SIG-M5 treated with dmso at 0.1 percent for 504 hours (cell line): ENCODE data around the gene RCSD1.
"Not testable (repeated sequence)": the region's sequence is repeated elsewhere in the genome, so short reads cannot be mapped to it uniquely, and the experiment has no call there.

Experiments
- DNase-seq: peaks from one replicate; lab custom pipeline; 2025; ENCODE audit not compliant: unreplicated experiment; lab: John Stamatoyannopoulos, UW

Gene RCSD1

GRCh38 chr1:167734841-167735240 lies 104.8 kb downstream of the RCSD1 start:
- DNase-seq: no peak

- no peak for DNase-seq
These were observed 107.1 kb downstream of the RCSD1 start for GRCh38 chr1:167737169-167737568.

GRCh38 chr1:167738158-167738557 lies 108.1 kb downstream of the RCSD1 start:
- DNase-seq: no peak

GRCh38 chr1:167739752-167740151 lies 109.7 kb downstream of the RCSD1 start:
- DNase-seq: no peak

- not testable (repeated sequence) for DNase-seq
These were observed 111.1 kb downstream of the RCSD1 start for GRCh38 chr1:167741103-167741502.

- not testable (repeated sequence) for DNase-seq
These were observed 112.5 kb downstream of the RCSD1 start for GRCh38 chr1:167742392-167743057.

- no peak for DNase-seq
These were observed 114.9 kb downstream of the RCSD1 start for GRCh38 chr1:167744901-167745300.

- no peak for DNase-seq
These were observed 116.1 kb downstream of the RCSD1 start for GRCh38 chr1:167746013-167746672.

- no peak for DNase-seq
These were observed 117.1 kb downstream of the RCSD1 start for GRCh38 chr1:167746988-167747655.

GRCh38 chr1:167747988-167748387 lies 118.0 kb downstream of the RCSD1 start:
- no peak for DNase-seq

- no peak for DNase-seq
These were observed 118.9 kb downstream of the RCSD1 start for GRCh38 chr1:167748906-167749305.

- DNase-seq: no peak
These were observed 119.7 kb downstream of the RCSD1 start for GRCh38 chr1:167749741-167750140.

GRCh38 chr1:167750641-167751040 lies 120.6 kb downstream of the RCSD1 start:
- no peak for DNase-seq

- DNase-seq: no peak
These were observed 121.6 kb downstream of the RCSD1 start for GRCh38 chr1:167751676-167752075.

- DNase-seq: no peak
These were observed 122.4 kb downstream of the RCSD1 start for GRCh38 chr1:167752219-167752985.

- no peak for DNase-seq
These were observed 125.6 kb downstream of the RCSD1 start for GRCh38 chr1:167755654-167756053.
